Coronary artery (tissue), 2 donors: Measurements from ENCODE around the gene CASP1.

Experiments
- DNase-seq: peaks from one replicate; pipeline ENCODE4 v3.0.0-alpha.2; 2017; ENCODE audit warnings: low spot score
- H3K27ac ChIP-seq, 2 donors: fragments of 200-600 bp; sonication (generic); one replicate each; pipeline ENCODE4 v1.5.1; 2016 to 2019
- H3K4me3 ChIP-seq: fragments of 200-600 bp; sonication (generic); 2 replicates; pipeline ENCODE4 v1.5.1; 2016; ENCODE audit warnings: mild to moderate bottlenecking, moderate library complexity
- TF ChIP-seq, protein P1 (sequence below): fragments of 200-600 bp; sonication (generic); IDR thresholded peaks from one replicate; pipeline ENCODE4 v1.5.1; 2019; ENCODE audit warnings: antibody characterized with exemption

CASP1 gene

DNA sequence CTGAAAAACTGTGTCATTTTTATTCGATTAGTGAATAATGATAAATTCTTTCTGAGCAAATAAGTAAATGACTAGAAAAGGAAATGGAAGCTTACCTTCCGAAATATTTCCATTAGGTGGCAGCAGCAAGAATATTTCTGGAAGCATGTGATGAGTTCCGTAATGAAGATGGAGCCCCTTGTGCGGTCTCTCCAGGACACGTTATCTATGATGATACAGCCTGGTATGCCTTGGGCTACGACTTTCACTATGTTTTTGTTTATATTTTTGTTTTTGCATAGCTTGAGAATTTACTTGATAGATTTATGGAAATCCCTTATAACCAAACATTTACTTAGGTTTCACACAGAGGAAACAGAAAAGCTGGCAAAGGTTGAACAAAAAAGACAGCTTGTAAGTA lies 37.7 kb downstream of the CASP1 start:
- TF ChIP-seq, protein P1, sequence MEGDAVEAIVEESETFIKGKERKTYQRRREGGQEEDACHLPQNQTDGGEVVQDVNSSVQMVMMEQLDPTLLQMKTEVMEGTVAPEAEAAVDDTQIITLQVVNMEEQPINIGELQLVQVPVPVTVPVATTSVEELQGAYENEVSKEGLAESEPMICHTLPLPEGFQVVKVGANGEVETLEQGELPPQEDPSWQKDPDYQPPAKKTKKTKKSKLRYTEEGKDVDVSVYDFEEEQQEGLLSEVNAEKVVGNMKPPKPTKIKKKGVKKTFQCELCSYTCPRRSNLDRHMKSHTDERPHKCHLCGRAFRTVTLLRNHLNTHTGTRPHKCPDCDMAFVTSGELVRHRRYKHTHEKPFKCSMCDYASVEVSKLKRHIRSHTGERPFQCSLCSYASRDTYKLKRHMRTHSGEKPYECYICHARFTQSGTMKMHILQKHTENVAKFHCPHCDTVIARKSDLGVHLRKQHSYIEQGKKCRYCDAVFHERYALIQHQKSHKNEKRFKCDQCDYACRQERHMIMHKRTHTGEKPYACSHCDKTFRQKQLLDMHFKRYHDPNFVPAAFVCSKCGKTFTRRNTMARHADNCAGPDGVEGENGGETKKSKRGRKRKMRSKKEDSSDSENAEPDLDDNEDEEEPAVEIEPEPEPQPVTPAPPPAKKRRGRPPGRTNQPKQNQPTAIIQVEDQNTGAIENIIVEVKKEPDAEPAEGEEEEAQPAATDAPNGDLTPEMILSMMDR = no peak

DNA sequence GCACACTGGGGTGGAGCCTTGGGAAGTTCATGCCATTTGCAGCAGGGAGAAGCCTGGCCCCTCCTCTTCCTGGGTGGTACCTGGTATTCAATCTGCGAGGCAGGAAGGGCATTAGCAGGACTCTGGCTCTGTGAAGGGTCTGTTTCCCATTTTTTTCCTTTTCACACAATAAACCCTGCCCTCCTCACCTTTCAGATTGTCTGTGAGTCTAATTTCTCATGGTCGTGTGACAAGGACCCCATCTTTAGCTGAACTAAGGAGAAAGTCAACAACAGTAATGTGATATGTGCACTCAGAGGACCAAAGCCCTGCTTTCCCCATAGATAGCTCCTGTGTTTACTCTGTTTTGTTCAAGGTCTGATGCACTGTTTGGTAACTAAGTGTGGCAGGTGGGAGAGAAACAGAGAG lies 39.9 kb downstream of the CASP1 start:
- Histone ChIP-seq H3K4me3 (no peak overlapping the region), H3K27ac (no peak overlapping the region)
- TF ChIP-seq, protein P1 = no peak
- no peak for DNase-seq

More for the DNA sequence above, 37.7 kb downstream of the CASP1 start:
- Histone ChIP-seq H3K27ac (no peak overlapping the region), H3K4me3 (no peak overlapping the region)
- no peak for DNase-seq

DNA sequence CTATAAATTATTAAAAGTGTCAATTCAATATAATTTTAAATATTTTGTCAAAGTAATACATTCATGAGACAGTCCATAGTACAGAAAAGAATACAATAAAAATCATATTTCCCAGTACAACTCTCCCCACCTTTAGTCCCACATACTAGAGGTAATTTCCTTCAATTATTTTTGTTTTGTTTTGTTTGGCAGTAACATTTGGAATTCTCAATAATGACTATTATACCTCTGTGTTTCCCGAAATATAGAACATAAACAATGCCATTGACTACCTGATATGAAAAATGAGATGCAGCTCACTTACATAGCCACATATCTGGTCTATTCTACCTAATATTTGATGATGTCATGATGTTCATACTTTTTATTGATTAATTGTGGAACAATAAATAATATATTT lies 42.2 kb downstream of the CASP1 start:
- TF ChIP-seq, protein P1 = no peak
- Histone ChIP-seq H3K27ac (no peak overlapping the region), H3K4me3 (no peak overlapping the region)
- no peak for DNase-seq

DNA sequence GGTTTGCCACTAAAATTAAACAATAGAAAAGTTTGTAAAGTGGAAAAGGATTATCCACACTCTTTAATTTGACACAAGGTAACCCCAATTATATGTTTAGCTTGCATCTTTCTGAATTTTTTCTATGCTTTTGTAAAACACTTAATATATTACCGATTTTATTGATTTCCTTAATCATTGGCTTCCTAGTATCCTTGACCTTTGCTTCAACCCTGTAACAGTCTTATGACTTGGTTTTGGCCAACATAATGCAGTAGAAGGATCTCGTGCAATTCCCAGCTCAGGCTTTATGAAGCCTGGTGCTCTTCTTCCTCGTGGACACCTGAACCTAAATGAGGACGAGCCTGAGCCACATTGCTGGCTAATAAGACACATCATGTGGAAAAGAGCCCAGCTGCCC lies 43.0 kb downstream of the CASP1 start:
- H3K27ac ChIP-seq = no peak overlapping the region
- TF ChIP-seq, protein P1 = no peak
- H3K4me3 ChIP-seq = no peak overlapping the region
- DNase-seq = no peak

DNA sequence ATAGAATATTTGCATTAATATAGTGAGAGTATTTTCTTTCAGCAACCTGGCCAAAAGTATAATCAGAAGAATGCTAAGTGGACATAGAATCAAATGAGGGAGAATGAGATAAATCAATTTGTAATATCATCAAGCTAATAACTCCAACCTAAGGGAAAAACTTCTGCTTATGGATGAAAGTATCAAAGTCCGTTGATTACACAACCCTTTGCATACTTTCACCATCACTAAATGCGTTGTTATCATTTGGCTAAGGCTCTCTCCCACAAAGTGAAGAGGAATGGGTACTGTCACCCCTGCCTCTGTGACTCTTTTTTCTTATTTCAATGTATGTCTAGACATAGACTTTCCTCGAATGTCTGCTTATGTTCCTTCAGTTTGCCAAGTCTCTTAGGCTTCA lies 50.1 kb downstream of the CASP1 start:
- no peak overlapping the region for H3K4me3 ChIP-seq
- DNase-seq = no peak
- H3K27ac ChIP-seq = no peak overlapping the region
- TF ChIP-seq, protein P1 = no peak

DNA sequence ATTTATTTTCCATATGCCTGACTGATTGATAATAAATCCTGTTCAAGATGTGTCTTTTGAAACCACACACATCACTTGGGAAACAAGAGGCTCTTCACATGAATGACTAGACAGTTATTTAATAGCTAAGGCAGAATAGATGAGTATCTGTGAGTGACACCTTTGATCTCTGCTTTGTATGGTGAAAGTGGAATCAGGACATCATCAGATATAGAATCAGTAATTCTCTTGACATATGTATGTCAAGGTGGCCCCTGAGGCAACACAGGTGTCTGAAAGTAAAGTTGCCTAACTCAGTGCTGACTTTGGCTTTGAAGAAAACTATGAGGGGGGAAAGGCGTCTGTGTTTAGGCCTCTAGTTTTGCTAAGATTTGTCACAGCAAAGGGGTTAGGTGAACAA lies 55.1 kb downstream of the CASP1 start:
- TF ChIP-seq, protein P1 = no peak
- no peak overlapping the region for H3K4me3 ChIP-seq
- no peak overlapping the region for H3K27ac ChIP-seq
- DNase-seq = no peak
